Tibial nerve (tissue), 4 donors: ENCODE measurements around the gene RAB3GAP2. TPM values are rescaled to one million over a fixed set of nuclear protein-coding genes. Genes with fewer than 3 reads are reported as not detected.
"Not testable (repeated sequence)": the region's sequence is repeated elsewhere in the genome, so short reads cannot be mapped to it uniquely, and the experiment has no call there.

ENCODE experiments used
- DNase-seq, 2 donors: peaks; one replicate each; pipeline ENCODE4 v3.0.0-alpha.2; 2019; ENCODE audit warnings: low spot score in 2 of 2
- H3K27ac ChIP-seq, 4 donors: fragments of 200-600 bp; sonication (generic) in 3 of 4; one replicate each; pipeline ENCODE4 v1.5.1; 2017 to 2019; ENCODE audit warnings: mild to moderate bottlenecking in 1 of 4
- H3K27me3 ChIP-seq, 2 donors: fragments of 200-600 bp; sonication (generic) in 1 of 2; one replicate each; pipeline versions ENCODE4 v1.5.1 to v1.6.0; 2017 to 2019
- H3K36me3 ChIP-seq, 3 donors: fragments of 200-600 bp; sonication (generic); one replicate each; pipeline ENCODE4 v1.5.1; 2018 to 2019
- H3K4me1 ChIP-seq, 4 donors: fragments of 200-600 bp; sonication (generic) in 3 of 4; one replicate each; pipeline ENCODE4 v1.5.1; 2017 to 2019
- H3K4me3 ChIP-seq, 4 donors: fragments of 200-600 bp; sonication (generic) in 3 of 4; one replicate each; pipeline ENCODE4 v1.5.1; 2017 to 2019; ENCODE audit warnings: mild to moderate bottlenecking in 1 of 4, moderate library complexity in 1 of 4
- H3K9me3 ChIP-seq, 4 donors: fragments of 200-600 bp; sonication (generic) in 3 of 4; one replicate each; pipeline ENCODE4 v1.5.1; 2017 to 2019
- EP300 ChIP-seq, 2 donors: sonication (generic); formaldehyde crosslinking; IDR thresholded peaks; one replicate each; pipeline ENCODE4 v1.6.1; 2017; ENCODE audit warnings: antibody characterized with exemption in 2 of 2, mild to moderate bottlenecking in 1 of 2
- POLR2A ChIP-seq, 2 donors: fragments of 450-650 bp; IDR thresholded peaks; one replicate each; pipeline ENCODE4 v1.6.1; 2017; ENCODE audit warnings: antibody characterized with exemption in 2 of 2, mild to moderate bottlenecking in 2 of 2, moderate library complexity in 2 of 2
- WGBS, 2 donors: methylation state at CpG; one replicate each; pipeline ENCODE4 v1.1.5; 2018; 5-methylcytosine and 5-hydroxymethylcytosine counted together
- total RNA-seq, 4 donors: library from RNA; depleted of rRNA; stranded (reverse); fragments of >200 nt; gene quantifications; one replicate each; pipeline ENCODE4 v1.1.0, GENCODE V29; 2016
- TF ChIP-seq, protein P1 (sequence below), 5 experiments: fragments of 200-600 bp in 3 of 5; fragments of 450-650 bp in 2 of 5; sonication (generic) in 3 of 5; IDR thresholded peaks; one replicate each; pipeline ENCODE4 v1.5.1; 2016 to 2019; ENCODE audit warnings: antibody characterized with exemption in 5 of 5, mild to moderate bottlenecking in 3 of 5, moderate library complexity in 2 of 5

Gene RAB3GAP2
- total RNA-seq, 4 donors from 2014 or later = 30.6 to 36.8 (median 31.2) TPM

DNA sequence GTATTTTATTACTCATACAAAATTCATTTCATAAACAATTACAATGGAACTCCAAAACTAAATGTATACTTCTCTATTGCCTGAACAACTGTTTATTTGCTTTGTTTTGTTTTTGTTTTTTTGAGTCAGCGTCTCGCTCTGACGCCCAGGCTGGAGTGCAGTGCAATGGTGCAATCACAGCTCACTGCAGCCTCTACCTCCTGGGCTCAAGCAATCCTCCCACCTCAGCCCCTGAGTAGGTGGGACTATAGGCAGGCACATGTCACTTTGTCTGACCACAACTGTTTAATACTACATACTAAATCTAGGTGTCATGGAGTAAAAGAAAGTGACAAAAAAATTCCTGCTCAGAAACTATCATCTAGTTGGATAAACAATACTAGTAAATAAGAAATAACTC is 49.3 kb downstream of the RAB3GAP2 start:
- WGBS, 2 donors = 42 to 50% methylated on average over 3 of the region's 3 CpGs
- DNase-seq = no peak

DNA sequence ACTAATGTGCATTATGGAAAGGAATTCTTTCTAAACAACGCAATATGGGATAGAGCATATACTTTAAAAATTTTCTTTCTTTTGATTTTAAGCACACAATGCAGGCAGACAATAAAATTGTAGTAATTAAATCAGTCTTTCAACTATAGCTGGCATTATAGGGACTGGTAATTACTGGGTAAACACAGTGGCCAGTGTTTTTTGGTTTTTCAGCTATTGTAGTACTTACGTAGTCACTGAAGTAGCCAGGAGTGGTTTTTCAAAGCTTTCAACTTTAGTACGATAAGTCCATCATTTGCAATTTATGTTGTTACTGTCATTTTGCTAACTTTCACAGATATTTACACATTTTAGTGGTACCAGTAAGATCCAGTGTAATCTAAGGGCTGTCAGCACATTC is 50.6 kb downstream of the RAB3GAP2 start:
- H3K4me3 ChIP-seq = no peak overlapping the region
- H3K9me3 ChIP-seq = no peaks in the 10 kb centered on the region
- H3K27ac ChIP-seq = peak overlapping the region in 3 of 4 donors; percentile 38 to 79 (median 70)
- H3K36me3 ChIP-seq = no peaks in the 10 kb centered on the region
- H3K27me3 ChIP-seq = no peaks in the 10 kb centered on the region
- WGBS, 2 donors = 52 to 55% methylated on average over 3 of the region's 3 CpGs
- H3K4me1 ChIP-seq = peaks cover 0 to 67% (median 23%) of the 10 kb centered on the region in 4 donors
- DNase-seq = no peak
- no peak for TF ChIP-seq POLR2A (IDR thresholded peaks at IDR 0.05)
- no peak for TF ChIP-seq EP300 (IDR thresholded peaks at IDR 0.05)
- TF ChIP-seq, protein P1, sequence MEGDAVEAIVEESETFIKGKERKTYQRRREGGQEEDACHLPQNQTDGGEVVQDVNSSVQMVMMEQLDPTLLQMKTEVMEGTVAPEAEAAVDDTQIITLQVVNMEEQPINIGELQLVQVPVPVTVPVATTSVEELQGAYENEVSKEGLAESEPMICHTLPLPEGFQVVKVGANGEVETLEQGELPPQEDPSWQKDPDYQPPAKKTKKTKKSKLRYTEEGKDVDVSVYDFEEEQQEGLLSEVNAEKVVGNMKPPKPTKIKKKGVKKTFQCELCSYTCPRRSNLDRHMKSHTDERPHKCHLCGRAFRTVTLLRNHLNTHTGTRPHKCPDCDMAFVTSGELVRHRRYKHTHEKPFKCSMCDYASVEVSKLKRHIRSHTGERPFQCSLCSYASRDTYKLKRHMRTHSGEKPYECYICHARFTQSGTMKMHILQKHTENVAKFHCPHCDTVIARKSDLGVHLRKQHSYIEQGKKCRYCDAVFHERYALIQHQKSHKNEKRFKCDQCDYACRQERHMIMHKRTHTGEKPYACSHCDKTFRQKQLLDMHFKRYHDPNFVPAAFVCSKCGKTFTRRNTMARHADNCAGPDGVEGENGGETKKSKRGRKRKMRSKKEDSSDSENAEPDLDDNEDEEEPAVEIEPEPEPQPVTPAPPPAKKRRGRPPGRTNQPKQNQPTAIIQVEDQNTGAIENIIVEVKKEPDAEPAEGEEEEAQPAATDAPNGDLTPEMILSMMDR (IDR thresholded peaks at IDR 0.05) = no peak

More for the DNA sequence above, 49.3 kb downstream of the RAB3GAP2 start:
- TF ChIP-seq POLR2A (IDR thresholded peaks at IDR 0.05) (no peak), EP300 (IDR thresholded peaks at IDR 0.05) (no peak)
- TF ChIP-seq, protein P1 (IDR thresholded peaks at IDR 0.05) = no peak
- no peaks in the 10 kb centered on the region for H3K36me3 ChIP-seq
- H3K4me3 ChIP-seq = no peak overlapping the region
- peak overlapping the region in 3 of 4 donors; percentile 38 to 79 (median 70) for H3K27ac ChIP-seq
- peaks cover 0 to 79% (median 25%) of the 10 kb centered on the region in 4 donors for H3K4me1 ChIP-seq
- no peaks in the 10 kb centered on the region for H3K27me3 ChIP-seq
- no peaks in the 10 kb centered on the region for H3K9me3 ChIP-seq

DNA sequence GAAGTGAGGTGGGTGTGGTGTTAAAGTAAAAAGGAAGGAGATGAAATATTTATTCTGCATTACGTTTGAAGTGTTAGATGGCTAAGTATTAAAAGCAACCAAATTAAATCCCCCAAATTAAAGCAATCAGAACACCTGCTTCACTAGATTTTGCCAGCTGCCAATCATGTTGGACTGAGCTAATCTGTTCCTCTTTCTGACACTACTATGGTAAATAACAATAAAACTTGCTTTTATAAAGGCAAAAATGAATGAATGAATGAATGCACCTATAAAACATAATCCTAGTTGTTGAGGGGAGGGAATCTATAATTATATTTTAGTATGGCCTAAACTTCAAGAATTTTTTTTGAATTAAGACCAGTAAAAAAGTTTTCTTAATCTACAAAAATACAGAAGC is 51.0 kb downstream of the RAB3GAP2 start:
- no peak for DNase-seq
- 89% methylated on average over 1 of the region's 1 CpG for WGBS, 2 donors
- TF ChIP-seq EP300 (IDR thresholded peaks at IDR 0.05) (no peak), POLR2A (IDR thresholded peaks at IDR 0.05) (no peak)
- TF ChIP-seq, protein P1 (IDR thresholded peaks at IDR 0.05) = no peak
- Histone ChIP-seq H3K4me3 (no peak overlapping the region), H3K27ac (peak overlapping the region in 3 of 4 donors; percentile 38 to 79 (median 74)), H3K4me1 (peaks cover 0 to 63% (median 22%) of the 10 kb centered on the region in 4 donors), H3K27me3 (no peaks in the 10 kb centered on the region), H3K9me3 (no peaks in the 10 kb centered on the region), H3K36me3 (no peaks in the 10 kb centered on the region)

DNA sequence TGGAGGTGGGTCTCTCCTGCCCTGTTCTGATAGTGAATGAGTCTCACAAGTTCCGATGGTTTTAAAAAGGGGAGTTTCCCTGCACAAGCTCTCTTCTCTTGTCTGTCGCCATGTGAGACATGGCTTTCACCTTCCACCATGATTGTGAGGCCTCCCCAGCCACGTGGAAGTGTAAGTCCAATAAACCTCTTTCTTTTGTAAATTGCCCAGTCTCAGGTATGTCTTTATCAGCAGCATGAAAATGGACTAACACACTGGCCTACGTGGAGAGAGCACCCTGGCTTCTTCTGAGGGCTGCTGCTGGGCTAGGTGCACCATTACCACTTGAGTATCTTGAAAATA is 51.6 kb downstream of the RAB3GAP2 start:
- Histone ChIP-seq H3K4me1 (peaks cover 0 to 63% (median 22%) of the 10 kb centered on the region in 4 donors), H3K27ac (peak overlapping the region in 2 of 4 donors; percentile 68 to 74)
- DNase-seq, H3K4me3 ChIP-seq, H3K36me3 ChIP-seq, H3K9me3 ChIP-seq, H3K27me3 ChIP-seq: not testable (repeated sequence)
- 90 to 93% methylated on average over 4 of the region's 4 CpGs for WGBS, 2 donors

DNA sequence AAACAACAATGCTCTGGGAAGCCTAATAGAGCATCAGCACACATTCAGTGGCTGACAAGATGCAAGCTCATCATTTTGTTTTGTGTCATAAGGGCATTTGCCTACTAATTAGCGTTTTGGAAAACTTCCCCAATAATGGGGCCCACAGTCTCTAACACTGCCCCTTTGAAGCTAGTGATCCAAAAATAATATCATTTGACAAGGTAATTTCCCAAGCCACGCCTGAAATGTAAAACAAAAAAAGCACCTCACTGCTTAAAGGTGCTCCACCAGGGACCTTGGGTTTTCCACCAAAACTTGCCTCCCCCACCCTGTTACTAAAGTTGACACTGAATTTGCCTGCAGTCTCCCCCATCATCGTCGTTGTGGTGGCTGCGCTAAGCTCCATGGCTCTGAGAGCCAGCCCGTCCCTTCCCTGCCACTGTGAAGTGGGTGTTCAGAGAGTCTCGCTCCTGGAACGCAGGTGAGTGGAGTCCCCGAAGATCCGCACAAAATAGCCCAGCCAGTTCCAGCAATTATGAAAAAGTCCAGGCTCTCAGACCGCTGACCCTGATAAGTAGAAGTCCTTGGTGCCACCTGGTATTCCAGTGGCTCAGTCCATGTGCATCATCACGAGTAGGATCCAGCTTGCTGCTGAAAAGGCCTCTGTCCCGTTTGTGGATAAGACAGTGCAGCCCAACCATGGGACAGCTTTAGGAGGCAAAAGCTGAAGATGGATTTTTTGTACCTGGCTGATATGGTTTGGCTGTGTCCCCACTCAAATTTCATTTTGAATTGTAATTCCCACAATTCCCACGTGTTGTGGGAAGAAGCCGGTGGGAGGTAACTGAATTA is 52.2 kb downstream of the RAB3GAP2 start:
- Histone ChIP-seq H3K9me3 (no peaks in the 10 kb centered on the region), H3K4me3 (no peak overlapping the region), H3K27ac (peak overlapping the region in 3 of 4 donors; percentile 20 to 74 (median 68)), H3K27me3 (no peaks in the 10 kb centered on the region), H3K36me3 (no peaks in the 10 kb centered on the region), H3K4me1 (peaks cover 0 to 61% (median 19%) of the 10 kb centered on the region in 4 donors)
- 83 to 86% methylated on average over 14 to 15 of the region's 15 CpGs for WGBS, 2 donors
- TF ChIP-seq, protein P1 (IDR thresholded peaks at IDR 0.05) = no peak
- TF ChIP-seq POLR2A (IDR thresholded peaks at IDR 0.05) = no peak
- no peak for TF ChIP-seq EP300 (IDR thresholded peaks at IDR 0.05)
- DNase-seq = no peak
